ENCODE results near the gene NECAB3. TPM values are rescaled to one million over a fixed set of nuclear protein-coding genes. Genes with fewer than 3 reads are reported as not detected.

NECAB3 gene
- total RNA-seq, 4 donors from 2014 or later = 12.6 to 25.9 (median 19.1) TPM

DNA sequence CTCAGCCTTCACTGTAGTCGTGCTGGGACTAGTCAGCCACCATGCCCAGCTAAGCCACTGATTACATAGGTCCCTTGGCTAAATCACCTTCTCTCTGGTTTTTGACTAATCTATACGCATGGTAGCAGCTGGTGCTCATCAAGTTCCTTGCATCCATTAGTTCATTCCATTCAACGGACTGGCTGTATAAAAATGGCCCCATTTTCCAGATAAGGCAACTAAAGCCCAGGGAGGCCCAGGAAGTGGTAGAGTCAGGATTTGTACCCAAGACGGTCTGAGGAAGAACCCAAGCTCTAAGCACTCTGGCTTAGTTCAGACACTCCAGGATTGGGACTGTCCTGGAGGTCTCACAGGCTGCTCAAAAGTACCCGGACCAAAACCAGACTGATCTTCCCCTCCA, 7.1 kb upstream of the NECAB3 start:
- peaks cover 12 to 38% (median 17%) of the 10 kb centered on the region in 3 donors for H3K4me1 ChIP-seq
- H3K4me3 ChIP-seq = no peak overlapping the region
- TF ChIP-seq, protein P1, sequence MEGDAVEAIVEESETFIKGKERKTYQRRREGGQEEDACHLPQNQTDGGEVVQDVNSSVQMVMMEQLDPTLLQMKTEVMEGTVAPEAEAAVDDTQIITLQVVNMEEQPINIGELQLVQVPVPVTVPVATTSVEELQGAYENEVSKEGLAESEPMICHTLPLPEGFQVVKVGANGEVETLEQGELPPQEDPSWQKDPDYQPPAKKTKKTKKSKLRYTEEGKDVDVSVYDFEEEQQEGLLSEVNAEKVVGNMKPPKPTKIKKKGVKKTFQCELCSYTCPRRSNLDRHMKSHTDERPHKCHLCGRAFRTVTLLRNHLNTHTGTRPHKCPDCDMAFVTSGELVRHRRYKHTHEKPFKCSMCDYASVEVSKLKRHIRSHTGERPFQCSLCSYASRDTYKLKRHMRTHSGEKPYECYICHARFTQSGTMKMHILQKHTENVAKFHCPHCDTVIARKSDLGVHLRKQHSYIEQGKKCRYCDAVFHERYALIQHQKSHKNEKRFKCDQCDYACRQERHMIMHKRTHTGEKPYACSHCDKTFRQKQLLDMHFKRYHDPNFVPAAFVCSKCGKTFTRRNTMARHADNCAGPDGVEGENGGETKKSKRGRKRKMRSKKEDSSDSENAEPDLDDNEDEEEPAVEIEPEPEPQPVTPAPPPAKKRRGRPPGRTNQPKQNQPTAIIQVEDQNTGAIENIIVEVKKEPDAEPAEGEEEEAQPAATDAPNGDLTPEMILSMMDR (IDR thresholded peaks at IDR 0.05) = no peak
- TF ChIP-seq POLR2A (IDR thresholded peaks at IDR 0.05) = no peak
- intact Hi-C loops (cut with DNase I) = no loop called here
- H3K27me3 ChIP-seq = no peaks in the 10 kb centered on the region
- no peaks in the 10 kb centered on the region for H3K36me3 ChIP-seq
- no peaks in the 10 kb centered on the region for H3K9me3 ChIP-seq
- 81 to 95% methylated on average over 3 to 4 of the region's 5 CpGs for WGBS, 2 donors
- DNase-seq = no peak
- no peak overlapping the region for H3K27ac ChIP-seq

- TF ChIP-seq POLR2A (IDR thresholded peaks at IDR 0.05) = no peak
- TF ChIP-seq, protein P1 (IDR thresholded peaks at IDR 0.05) = no peak
- Histone ChIP-seq H3K36me3 (no peaks in the 10 kb centered on the region), H3K4me1 (peaks cover 15 to 41% (median 18%) of the 10 kb centered on the region in 3 donors), H3K27me3 (no peaks in the 10 kb centered on the region), H3K4me3 (no peak overlapping the region), H3K9me3 (no peaks in the 10 kb centered on the region), H3K27ac (no peak overlapping the region)
- 94 to 100% methylated on average over 2 of the region's 2 CpGs for WGBS, 2 donors
- DNase-seq = no peak
- intact Hi-C loops (cut with DNase I) = no loop called here
Measured at GRCh38 chr20:33680686-33681085, 6.5 kb upstream of the NECAB3 start.

DNA sequence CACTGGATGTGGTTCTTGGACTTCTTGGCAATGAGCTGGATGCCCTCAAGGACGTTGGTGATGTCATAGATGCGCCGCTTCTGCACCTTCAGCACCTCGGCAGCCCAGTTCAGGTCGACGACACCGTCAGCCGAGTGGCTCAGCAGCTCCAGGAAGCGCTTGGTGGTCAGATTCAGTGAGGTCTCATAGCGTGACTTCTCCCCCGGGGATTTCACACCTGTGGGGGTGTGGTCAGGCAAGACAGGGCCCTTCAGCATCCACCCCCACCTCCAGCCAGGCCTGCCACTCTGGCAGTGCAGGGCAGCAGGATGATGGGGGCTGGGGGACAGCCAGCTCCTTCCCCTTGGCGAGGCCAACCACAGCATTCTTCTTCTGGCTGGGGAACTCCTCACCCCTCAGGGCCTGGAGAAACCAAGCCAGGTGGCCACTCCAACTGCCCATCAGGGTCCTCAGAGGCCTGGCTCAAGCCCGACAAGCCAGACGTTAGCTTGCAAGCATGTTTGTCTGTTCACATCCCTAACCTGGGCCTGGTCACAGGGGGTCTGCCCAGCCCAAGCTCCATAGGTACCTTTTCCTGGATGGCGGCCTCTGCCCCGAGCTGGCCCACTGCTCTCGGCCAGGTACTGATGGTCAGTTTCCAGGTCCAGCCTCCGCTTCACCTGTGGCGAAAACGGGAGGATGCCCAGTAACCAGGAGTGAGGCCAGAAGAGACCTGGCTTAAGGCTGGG, 5.7 kb upstream of the NECAB3 start:
- DNase-seq = no peak
- H3K27ac ChIP-seq = no peak overlapping the region
- 60 to 90% methylated on average over 1 to 3 of the region's 20 CpGs for WGBS, 2 donors
- intact Hi-C loops (cut with DNase I) = no loop called here
- no peaks in the 10 kb centered on the region for H3K9me3 ChIP-seq
- H3K27me3 ChIP-seq = no peaks in the 10 kb centered on the region
- H3K4me3 ChIP-seq = no peak overlapping the region
- TF ChIP-seq, protein P1 (IDR thresholded peaks at IDR 0.05) = no peak
- no peak for TF ChIP-seq POLR2A (IDR thresholded peaks at IDR 0.05)
- no peaks in the 10 kb centered on the region for H3K36me3 ChIP-seq
- peaks cover 14 to 41% (median 15%) of the 10 kb centered on the region in 3 donors for H3K4me1 ChIP-seq

DNA sequence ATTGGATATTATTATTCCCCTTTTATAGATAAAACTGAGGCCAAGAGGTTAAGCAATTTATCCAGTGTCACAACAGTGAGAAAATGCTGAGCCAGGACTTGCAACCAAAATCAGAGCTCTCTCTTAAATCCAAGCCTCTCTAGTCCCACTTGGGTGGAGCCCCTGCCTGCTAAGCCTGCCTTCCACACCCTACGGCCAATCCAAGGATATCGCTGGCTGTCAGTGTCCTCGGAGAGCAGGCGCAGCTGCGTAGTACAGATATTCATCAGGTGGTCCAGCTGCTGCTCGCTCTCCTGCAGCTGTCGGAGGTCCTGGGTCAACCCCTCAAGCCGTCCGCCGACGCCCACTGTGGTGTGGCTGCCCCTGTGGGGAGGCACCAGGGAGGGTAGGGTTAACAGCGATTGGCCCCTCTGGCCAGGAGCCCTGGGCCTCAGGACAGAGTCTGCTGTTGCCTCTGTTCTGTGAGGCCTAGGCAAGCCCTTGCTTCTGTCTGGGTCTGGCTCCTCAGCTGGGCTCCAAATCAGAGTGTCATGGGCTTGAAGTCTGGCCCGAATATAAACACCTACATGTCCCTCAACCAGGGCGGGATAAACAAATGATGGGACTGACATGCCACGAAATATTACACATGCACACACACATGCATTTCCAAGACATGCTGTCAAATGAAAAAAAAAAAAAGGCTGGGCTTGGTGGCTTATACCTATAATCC, 3.9 kb upstream of the NECAB3 start:
- Histone ChIP-seq H3K4me1 (peaks cover 19 to 44% (median 24%) of the 10 kb centered on the region in 3 donors), H3K27me3 (no peaks in the 10 kb centered on the region), H3K36me3 (no peaks in the 10 kb centered on the region), H3K27ac (peak overlapping the region in 3 of 4 donors; percentile 73 to 91 (median 81)), H3K9me3 (no peaks in the 10 kb centered on the region), H3K4me3 (no peak overlapping the region)
- DNase-seq = no peak
- intact Hi-C loops (cut with DNase I) = no loop called here
- WGBS, 2 donors = 73 to 77% methylated on average over 10 to 12 of the region's 15 CpGs
- TF ChIP-seq, protein P1 (IDR thresholded peaks at IDR 0.05) = no peak
- no peak for TF ChIP-seq POLR2A (IDR thresholded peaks at IDR 0.05)

Data from esophagus squamous epithelium (tissue), 5 donors.